Upper lobe of left lung (tissue), 4 donors: ENCODE data around the gene TFF1.

Source experiments
- CTCF ChIP-seq, 6 experiments: fragments of 450-650 bp in 4 of 6; fragments of 200-600 bp in 2 of 6; sonication (generic) in 2 of 6; IDR thresholded peaks; one replicate each; pipeline ENCODE4 v1.5.1; 2016 to 2019; ENCODE audit warnings: antibody characterized with exemption in 6 of 6
- POLR2A ChIP-seq, 4 donors: fragments of 450-650 bp; IDR thresholded peaks; one replicate each; pipeline ENCODE4 v1.5.1; 2016 to 2017; ENCODE audit warnings: antibody characterized with exemption in 4 of 4, mild to moderate bottlenecking in 2 of 4
- POLR2AphosphoS5 ChIP-seq, 2 donors: sonication (generic); formaldehyde crosslinking; IDR thresholded peaks; one replicate each; pipeline ENCODE4 v1.5.1; 2017; ENCODE audit warnings: antibody characterized with exemption in 2 of 2

- TF ChIP-seq POLR2A (IDR thresholded peaks at IDR 0.05) (no peak), CTCF (IDR thresholded peaks at IDR 0.05) (no peak), POLR2AphosphoS5 (IDR thresholded peaks at IDR 0.05) (no peak)
These were observed 33.6 kb downstream of the TFF1 start for GRCh38 chr21:42332557-42333317.
